Measurements from ENCODE around the gene TUNAR.

GRCh38 chr14:95953111-95953724 is 76.6 kb downstream of the TUNAR start:
- TF ChIP-seq CTCF (IDR thresholded peaks at IDR 0.05) (no peak), POLR2A (IDR thresholded peaks at IDR 0.05) (no peak), EP300 (IDR thresholded peaks at IDR 0.05) (no peak)

Measured in tibial nerve (tissue), 4 donors.